A549 (cell line): ENCODE data around the gene TAF15. TPM values are rescaled to one million over a fixed set of nuclear protein-coding genes. Genes with fewer than 3 reads are reported as not detected.
A peak's percentile ranks its signal among the peaks of the same experiment; 100 is the strongest.

Source experiments
- ATAC-seq, 2 experiments: fragments of 200-7000 bp in 1 of 2; fragments of >200 bp in 1 of 2; cut with Nextera tagmentation in 1 of 2; cut with Tn5 transposase in 1 of 2; 3 replicates each; pipeline versions ENCODE4 v1.8.0 to v1.9.1; 2018 to 2020; ENCODE audit warnings: mild to moderate bottlenecking in 1 of 2, moderate library complexity in 1 of 2
- CTCF ChIA-PET: fragments of 300-600 bp; sonication (Branson Sonifier 250); formaldehyde crosslinking; extraction: SDS; loops from one replicate; lab custom pipeline; 2021; ENCODE audit warnings: antibody characterized with exemption, inconsistent platforms; lab: Yijun Ruan, JAX
- POLR2A ChIA-PET: fragments of 350-600 bp; formaldehyde crosslinking; extraction: SDS; loops from one replicate; lab custom pipeline; 2021; ENCODE audit warnings: antibody characterized with exemption, inconsistent platforms; lab: Yijun Ruan, JAX
- DNase-seq, 2 experiments: peaks; one replicate each; pipeline versions ENCODE4 v3.0.0 to v3.0.0-alpha.2; 2011 to 2016; ENCODE audit warnings: low read depth in 1 of 2, low spot score in 1 of 2
- FAIRE-seq: peaks from 2 replicates; lab custom pipeline; 2011; peaks lifted over from hg19 to GRCh38; lab: Jason Lieb, UNC
- H3K27ac ChIP-seq, 2 experiments: fragments of >200 bp; sonication (Bioruptor Twin); formaldehyde crosslinking; 3 replicates each; pipeline ENCODE4 v1.5.1; 2016 to 2017
- H3K4me1 ChIP-seq: fragments of >200 bp; sonication (Bioruptor Twin); formaldehyde crosslinking; 3 replicates; pipeline ENCODE4 v1.6.1; 2016
- H3K4me2 ChIP-seq: fragments of >200 bp; sonication (Bioruptor Twin); formaldehyde crosslinking; 3 replicates; pipeline ENCODE4 v1.6.1; 2016
- H3K4me3 ChIP-seq: fragments of >200 bp; sonication (Bioruptor Twin); formaldehyde crosslinking; 3 replicates; pipeline ENCODE4 v1.5.1; 2016
- H3K9me3 ChIP-seq: fragments of >200 bp; sonication (Bioruptor Twin); formaldehyde crosslinking; 3 replicates; pipeline ENCODE4 v1.6.1; 2016
- BHLHE40 ChIP-seq: IDR thresholded peaks from 2 replicates; pipeline ENCODE4 v1.6.1; 2012; ENCODE audit warnings: low read depth, low read length, inconsistent platforms
- CBX2 ChIP-seq: fragments of 200-600 bp; sonication (generic); IDR thresholded peaks from 2 replicates; pipeline ENCODE4 v1.6.1; 2016; ENCODE audit warnings: low read depth, mild to moderate bottlenecking, borderline replicate concordance
- CEBPB ChIP-seq, 2 experiments: fragments of >200 bp in 1 of 2; sonication (Bioruptor Twin) in 1 of 2; formaldehyde crosslinking in 1 of 2; IDR thresholded peaks; 2 replicates each; pipeline ENCODE4 v1.6.1; 2012 to 2016
- CHD2 ChIP-seq: fragments of 150-350 bp; IDR thresholded peaks from 2 replicates; pipeline ENCODE4 v1.6.1; 2014; ENCODE audit warnings: low read length; ENCODE audit not compliant: partially characterized antibody
- CHD4 ChIP-seq: fragments of 200-600 bp; sonication (generic); IDR thresholded peaks from 2 replicates; pipeline ENCODE4 v1.6.1; 2016; ENCODE audit warnings: antibody characterized with exemption, mild to moderate bottlenecking, borderline replicate concordance
- EHMT2 ChIP-seq: fragments of 200-600 bp; sonication (generic); IDR thresholded peaks from 2 replicates; pipeline ENCODE4 v1.6.1; 2016; ENCODE audit warnings: antibody characterized with exemption, low read depth, mild to moderate bottlenecking, moderate library complexity
- FOSL2 ChIP-seq, 2 experiments: fragments of 450-650 bp in 1 of 2; fragments of >200 bp in 1 of 2; sonication (Bioruptor Twin) in 1 of 2; formaldehyde crosslinking; IDR thresholded peaks; 2 replicates each; pipeline versions ENCODE4 v1.5.0 to v1.6.1; 2016 to 2020; ENCODE audit warnings: mild to moderate bottlenecking in 1 of 2, moderate library complexity in 1 of 2
- FOXS1 ChIP-seq: fragments of 250-450 bp; sonication (Bioruptor Pico); IDR thresholded peaks from 2 replicates; pipeline ENCODE4 v1.5.0; 2020; ENCODE audit warnings: mild to moderate bottlenecking, moderate library complexity
- GATA3 ChIP-seq: IDR thresholded peaks from 2 replicates; pipeline ENCODE4 v1.6.1; 2012; ENCODE audit warnings: borderline replicate concordance
- HEYL ChIP-seq: fragments of 250-450 bp; sonication (Bioruptor Pico); IDR thresholded peaks from 2 replicates; pipeline ENCODE4 v1.8.0; 2021; ENCODE audit warnings: mild to moderate bottlenecking, moderate library complexity
- HOXA7 ChIP-seq: fragments of 250-450 bp; sonication (Bioruptor Pico); IDR thresholded peaks from 2 replicates; pipeline ENCODE4 v1.5.0; 2020; ENCODE audit warnings: mild to moderate bottlenecking, moderate library complexity
- HOXB5 ChIP-seq: fragments of 250-450 bp; sonication (Bioruptor Pico); IDR thresholded peaks from 2 replicates; pipeline ENCODE4 v1.5.0; 2020; ENCODE audit warnings: mild to moderate bottlenecking, moderate library complexity
- JUN ChIP-seq, 2 experiments: fragments of >200 bp; sonication (Bioruptor Twin); formaldehyde crosslinking; IDR thresholded peaks; 2 replicates in 1 of 2; 3 replicates in 1 of 2; pipeline ENCODE4 v1.6.1; 2016 to 2017
- JUNB ChIP-seq: fragments of >200 bp; sonication (Bioruptor Twin); formaldehyde crosslinking; IDR thresholded peaks from 2 replicates; pipeline ENCODE4 v1.6.1; 2016
- KDM1A ChIP-seq: fragments of 200-600 bp; sonication (generic); IDR thresholded peaks from 2 replicates; pipeline ENCODE4 v1.6.1; 2016; ENCODE audit warnings: low read depth, mild to moderate bottlenecking
- MAZ ChIP-seq: fragments of 150-350 bp; IDR thresholded peaks from 2 replicates; pipeline ENCODE4 v1.6.1; 2014; ENCODE audit warnings: antibody characterized with exemption, low read depth, low read length, borderline replicate concordance
- NFE2L2 ChIP-seq: fragments of 150-350 bp; conservative IDR thresholded peaks from 2 replicates; pipeline ENCODE4 v1.6.1; 2014; ENCODE audit warnings: low read length
- NPAS2 ChIP-seq: fragments of 250-450 bp; sonication (Bioruptor Pico); IDR thresholded peaks from 2 replicates; pipeline ENCODE4 v1.8.0; 2022; ENCODE audit warnings: mild to moderate bottlenecking, moderate library complexity, borderline replicate concordance
- PHF8 ChIP-seq: fragments of 200-600 bp; sonication (generic); IDR thresholded peaks from 2 replicates; pipeline ENCODE4 v1.6.1; 2016; ENCODE audit warnings: low read depth, mild to moderate bottlenecking, antibody characterized with exemption, moderate library complexity, borderline replicate concordance
- RAD21 ChIP-seq, 2 experiments: fragments of >200 bp in 1 of 2; sonication (Bioruptor Twin) in 1 of 2; formaldehyde crosslinking in 1 of 2; IDR thresholded peaks in 1 of 2; conservative IDR thresholded peaks in 1 of 2; 2 replicates in 1 of 2; 3 replicates in 1 of 2; pipeline ENCODE4 v1.6.1; 2012 to 2018; ENCODE audit warnings: inconsistent platforms in 1 of 2
- RFX5 ChIP-seq: fragments of 450-650 bp; IDR thresholded peaks from 2 replicates; pipeline ENCODE4 v1.7.1; 2014; ENCODE audit warnings: antibody characterized with exemption, mild to moderate bottlenecking, moderate library complexity
- RNF2 ChIP-seq: fragments of 200-600 bp; sonication (generic); IDR thresholded peaks from 2 replicates; pipeline ENCODE4 v1.6.1; 2016; ENCODE audit warnings: low read depth, mild to moderate bottlenecking, antibody characterized with exemption, moderate library complexity, borderline replicate concordance
- SMC3 ChIP-seq: fragments of >200 bp; sonication (Bioruptor Twin); formaldehyde crosslinking; IDR thresholded peaks from 3 replicates; pipeline ENCODE4 v1.6.1; 2018; ENCODE audit warnings: inconsistent platforms
- SREBF2 ChIP-seq: fragments of 450-650 bp; IDR thresholded peaks from 2 replicates; pipeline ENCODE4 v1.6.1; 2014; ENCODE audit warnings: mild to moderate bottlenecking, moderate library complexity
- ZFP36 ChIP-seq: fragments of 450-650 bp; IDR thresholded peaks from 2 replicates; pipeline ENCODE4 v1.6.1; 2014; ENCODE audit warnings: borderline replicate concordance; ENCODE audit not compliant: partially characterized antibody
- ZSCAN20 ChIP-seq: fragments of 250-450 bp; sonication (Bioruptor Pico); IDR thresholded peaks from 2 replicates; pipeline ENCODE4 v1.8.0; 2022; ENCODE audit warnings: mild to moderate bottlenecking, moderate library complexity
- WGBS: methylation state at CpG from one replicate; pipeline ENCODE4 v1.1.6; 2017; ENCODE audit errors: missing lambda C conversion rate; 5-methylcytosine and 5-hydroxymethylcytosine counted together
- polyA plus RNA-seq, 4 experiments: library from polyadenylated mRNA; depleted of rRNA in 3 of 4; stranded (reverse); fragments of >200 nt; fragmentation: RNase III in 1 of 4; extraction: RNeasy Plus Mini Kit Qiagen cat#74134 plus additional on column Dnase treatment in 1 of 4; gene quantifications; 2 replicates in 3 of 4; 3 replicates in 1 of 4; pipeline ENCODE4 v1.2.3, GENCODE V29; 2011 to 2017
- TF ChIP-seq, protein P1 (sequence below): fragments of 250-450 bp; sonication (Bioruptor Pico); IDR thresholded peaks from 2 replicates; pipeline ENCODE4 v1.5.0; 2021; ENCODE audit warnings: mild to moderate bottlenecking, moderate library complexity, borderline replicate concordance
- TF ChIP-seq, protein P2 (sequence below): fragments of 150-350 bp; IDR thresholded peaks from 2 replicates; pipeline ENCODE4 v1.6.1; 2014; ENCODE audit warnings: low read depth, mild to moderate bottlenecking, low read length
- TF ChIP-seq, protein P3 (sequence below): IDR thresholded peaks from 2 replicates; pipeline ENCODE4 v1.6.1; 2012; ENCODE audit warnings: low read depth, borderline replicate concordance
- TF ChIP-seq, protein P4 (sequence below): IDR thresholded peaks from 2 replicates; pipeline ENCODE4 v1.6.1; 2012
- TF ChIP-seq, protein P5 (sequence below): fragments of 450-650 bp; IDR thresholded peaks from 2 replicates; pipeline ENCODE4 v1.6.1; 2014; ENCODE audit warnings: antibody characterized with exemption

Gene TAF15
- polyA plus RNA-seq, 2 of the 4 experiments (the other 2 are of a cell fraction) = 130 to 544 TPM

DNA sequence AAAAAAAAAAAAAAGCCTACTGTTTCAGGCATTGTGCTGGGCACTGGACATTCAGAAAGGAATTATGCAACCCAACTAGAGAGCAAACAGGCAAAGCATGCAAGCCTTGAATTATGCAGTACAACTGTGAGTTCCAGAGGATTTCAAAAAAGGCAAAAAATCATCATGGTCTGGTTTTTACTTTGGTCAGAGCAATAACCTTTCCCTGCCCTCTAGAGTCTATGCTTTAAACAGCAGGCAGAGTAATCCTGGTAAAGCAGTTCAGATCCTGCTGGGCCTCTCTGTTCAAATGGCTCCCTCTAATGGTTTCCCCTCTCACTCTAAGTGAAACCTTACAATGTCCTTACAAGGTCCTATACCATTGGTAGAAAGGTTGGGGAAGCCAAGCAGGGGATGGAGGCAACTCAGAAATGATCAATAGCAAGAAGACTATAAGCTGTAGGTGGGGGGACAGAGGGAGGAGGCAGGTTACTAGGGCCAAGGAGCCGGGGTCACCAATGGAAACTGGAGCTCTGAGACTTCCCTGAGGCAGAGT, 4.6 kb upstream of the TAF15 start (continued):
- TF ChIP-seq SMC3 (peak; percentile 99), FOSL2 (IDR thresholded peaks at IDR 0.05) (no peak), FOSL2 (CRISPR knock-in tag; IDR thresholded peaks at IDR 0.05) (no peak), BHLHE40 (no peak), HOXB5 (CRISPR knock-in tag) (no peak), MAZ (no peak), SREBF2 (no peak), FOXS1 (CRISPR knock-in tag) (no peak), CHD2 (no peak), JUN (IDR thresholded peaks at IDR 0.05) (no peak), ZSCAN20 (CRISPR knock-in tag) (no peak), PHF8 (no peak), JUNB (no peak), RFX5 (0 out of 2 replicates have a peak, but pooled peaks have one; percentile 16), KDM1A (no peak), HEYL (CRISPR knock-in tag) (no peak), CHD4 (no peak), ZFP36 (peak; percentile 23), RAD21 (conservative IDR thresholded peaks at IDR 0.05 in 1 of 2, IDR thresholded peaks at IDR 0.05 in 1 of 2) (peak; percentile 99 to 100), CBX2 (no peak)
- TF ChIP-seq, protein P1, sequence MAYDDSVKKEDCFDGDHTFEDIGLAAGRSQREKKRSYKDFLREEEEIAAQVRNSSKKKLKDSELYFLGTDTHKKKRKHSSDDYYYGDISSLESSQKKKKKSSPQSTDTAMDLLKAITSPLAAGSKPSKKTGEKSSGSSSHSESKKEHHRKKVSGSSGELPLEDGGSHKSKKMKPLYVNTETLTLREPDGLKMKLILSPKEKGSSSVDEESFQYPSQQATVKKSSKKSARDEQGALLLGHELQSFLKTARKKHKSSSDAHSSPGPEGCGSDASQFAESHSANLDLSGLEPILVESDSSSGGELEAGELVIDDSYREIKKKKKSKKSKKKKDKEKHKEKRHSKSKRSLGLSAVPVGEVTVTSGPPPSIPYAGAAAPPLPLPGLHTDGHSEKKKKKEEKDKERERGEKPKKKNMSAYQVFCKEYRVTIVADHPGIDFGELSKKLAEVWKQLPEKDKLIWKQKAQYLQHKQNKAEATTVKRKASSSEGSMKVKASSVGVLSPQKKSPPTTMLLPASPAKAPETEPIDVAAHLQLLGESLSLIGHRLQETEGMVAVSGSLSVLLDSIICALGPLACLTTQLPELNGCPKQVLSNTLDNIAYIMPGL (CRISPR knock-in tag) = no peak
- TF ChIP-seq, protein P2, sequence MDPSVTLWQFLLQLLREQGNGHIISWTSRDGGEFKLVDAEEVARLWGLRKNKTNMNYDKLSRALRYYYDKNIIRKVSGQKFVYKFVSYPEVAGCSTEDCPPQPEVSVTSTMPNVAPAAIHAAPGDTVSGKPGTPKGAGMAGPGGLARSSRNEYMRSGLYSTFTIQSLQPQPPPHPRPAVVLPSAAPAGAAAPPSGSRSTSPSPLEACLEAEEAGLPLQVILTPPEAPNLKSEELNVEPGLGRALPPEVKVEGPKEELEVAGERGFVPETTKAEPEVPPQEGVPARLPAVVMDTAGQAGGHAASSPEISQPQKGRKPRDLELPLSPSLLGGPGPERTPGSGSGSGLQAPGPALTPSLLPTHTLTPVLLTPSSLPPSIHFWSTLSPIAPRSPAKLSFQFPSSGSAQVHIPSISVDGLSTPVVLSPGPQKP = no peak
- TF ChIP-seq, protein P3, sequence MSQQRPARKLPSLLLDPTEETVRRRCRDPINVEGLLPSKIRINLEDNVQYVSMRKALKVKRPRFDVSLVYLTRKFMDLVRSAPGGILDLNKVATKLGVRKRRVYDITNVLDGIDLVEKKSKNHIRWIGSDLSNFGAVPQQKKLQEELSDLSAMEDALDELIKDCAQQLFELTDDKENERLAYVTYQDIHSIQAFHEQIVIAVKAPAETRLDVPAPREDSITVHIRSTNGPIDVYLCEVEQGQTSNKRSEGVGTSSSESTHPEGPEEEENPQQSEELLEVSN = no peak
- TF ChIP-seq, protein P4, sequence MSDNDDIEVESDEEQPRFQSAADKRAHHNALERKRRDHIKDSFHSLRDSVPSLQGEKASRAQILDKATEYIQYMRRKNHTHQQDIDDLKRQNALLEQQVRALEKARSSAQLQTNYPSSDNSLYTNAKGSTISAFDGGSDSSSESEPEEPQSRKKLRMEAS = 0 out of 2 replicates have a peak, but pooled peaks have one; percentile 32

DNA sequence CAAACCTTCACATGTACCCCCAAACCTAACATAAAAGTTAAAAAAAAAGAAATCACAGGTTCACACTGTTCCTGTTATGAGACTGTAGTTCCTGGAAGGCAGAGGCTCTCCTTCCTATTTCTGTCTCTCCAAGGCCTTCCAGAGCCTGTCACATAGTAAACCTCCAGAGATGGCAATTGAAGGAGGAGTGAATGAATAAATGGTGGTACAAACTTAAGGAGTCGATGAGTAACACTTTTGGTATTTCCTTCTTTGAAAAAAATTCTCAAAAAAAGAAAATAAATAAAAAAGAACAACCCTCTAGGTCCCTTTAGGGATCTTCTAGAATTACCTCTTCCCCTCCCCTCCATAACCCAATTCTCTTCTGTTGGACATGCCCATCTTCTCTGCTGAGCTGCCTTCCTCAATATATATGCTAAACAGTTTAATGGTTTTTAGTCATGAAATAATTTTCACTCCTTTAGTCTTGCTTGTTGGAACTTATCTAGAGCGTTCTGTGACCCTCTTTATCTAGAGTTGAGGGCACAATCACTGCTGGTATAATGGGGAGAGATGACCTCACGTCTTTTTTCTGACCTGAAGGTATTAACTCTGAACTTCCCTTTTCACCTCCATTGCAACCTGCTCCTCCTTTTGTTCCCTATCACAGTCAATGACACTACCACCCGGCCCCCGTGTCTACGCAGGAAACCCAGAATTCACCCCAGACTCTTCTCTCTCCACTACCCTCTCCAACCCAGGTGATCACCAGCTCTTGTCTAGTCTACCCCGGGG, 1.7 kb upstream of the TAF15 start:
- no peak for FAIRE-seq
- peak overlapping the region; percentile 82 for H3K4me2 ChIP-seq
- TF ChIP-seq CBX2 = no peak
- TF ChIP-seq CEBPB (IDR thresholded peaks at IDR 0.05) = no peak
- no peak for TF ChIP-seq JUNB
- TF ChIP-seq KDM1A = no peak
- no peak for TF ChIP-seq SREBF2
- no peak for TF ChIP-seq SMC3
- no peak for TF ChIP-seq NFE2L2
- TF ChIP-seq HOXA7 (CRISPR knock-in tag) = no peak
- no peak for TF ChIP-seq RNF2
- TF ChIP-seq BHLHE40 = no peak
- TF ChIP-seq EHMT2 = no peak
- TF ChIP-seq HEYL (CRISPR knock-in tag) = no peak
- TF ChIP-seq, protein P3 = no peak
- TF ChIP-seq NPAS2 (CRISPR knock-in tag) = no peak
- TF ChIP-seq CHD4 = no peak
- TF ChIP-seq, protein P5, sequence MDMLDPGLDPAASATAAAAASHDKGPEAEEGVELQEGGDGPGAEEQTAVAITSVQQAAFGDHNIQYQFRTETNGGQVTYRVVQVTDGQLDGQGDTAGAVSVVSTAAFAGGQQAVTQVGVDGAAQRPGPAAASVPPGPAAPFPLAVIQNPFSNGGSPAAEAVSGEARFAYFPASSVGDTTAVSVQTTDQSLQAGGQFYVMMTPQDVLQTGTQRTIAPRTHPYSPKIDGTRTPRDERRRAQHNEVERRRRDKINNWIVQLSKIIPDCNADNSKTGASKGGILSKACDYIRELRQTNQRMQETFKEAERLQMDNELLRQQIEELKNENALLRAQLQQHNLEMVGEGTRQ = no peak
- TF ChIP-seq HOXB5 (CRISPR knock-in tag) = no peak
- no peak for TF ChIP-seq GATA3
- H3K4me1 ChIP-seq = peaks cover 36% of the 10 kb centered on the region
- ATAC-seq = no peak
- CTCF ChIA-PET = interaction anchor here (1.1 to 30.3 kb wide), 8 partner anchors 12 to 194 kb away, joined by 4 to 2039 read pairs (median 8); partner anchors contain the start of genes C17orf50, GAS2L2 and MMP28
- DNase-seq = no peak
- H3K27ac ChIP-seq = peak overlapping the region; percentile 86 to 97
- WGBS = 74% methylated on average over 7 of the region's 7 CpGs
- no peak overlapping the region for H3K4me3 ChIP-seq
- POLR2A ChIA-PET = interaction anchor here (1.4 to 3.9 kb wide), 3 partner anchors 22 to 194 kb away, joined by 6 to 156 read pairs (median 12); no protein-coding TSS in a partner anchor
- H3K9me3 ChIP-seq = no peaks in the 10 kb centered on the region
